Measurements from ENCODE around the gene FGF14.

Gene FGF14

DNA sequence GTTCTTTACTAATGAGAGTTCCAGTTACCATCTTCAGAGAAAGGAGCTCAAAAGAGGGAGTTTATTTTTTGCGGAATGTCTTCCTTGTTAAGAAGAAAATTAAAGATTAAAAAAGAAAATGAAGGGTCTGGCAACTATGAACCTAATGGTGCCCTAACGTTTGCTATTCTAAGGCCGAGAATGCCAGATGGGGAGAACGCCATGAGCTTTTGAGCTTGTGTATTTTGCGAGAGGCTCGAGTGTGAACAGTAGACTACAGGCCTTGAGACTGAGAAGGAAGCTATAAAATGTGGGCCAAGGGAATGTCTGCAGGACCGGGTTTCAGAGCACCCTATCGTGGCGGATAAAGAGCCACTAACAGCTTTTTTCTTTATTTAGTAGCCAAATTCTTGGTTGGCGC lies 6.7 kb downstream of the FGF14 start:
- Mint-ChIP-seq H3K27me3 (ENCODE audit: low read depth, poor library complexity) (peaks cover 65% of the 10 kb centered on the region), H3K27ac (no peak overlapping the region), H3K4me1 (peaks cover 25% of the 10 kb centered on the region), H3K4me3 (peak overlapping the region; percentile 85), H3K9me3 (peaks cover 11% of the 10 kb centered on the region), H3K36me3 (ENCODE audit: low read depth) (peaks cover 7% of the 10 kb centered on the region)
- TF ChIP-seq, protein P1, sequence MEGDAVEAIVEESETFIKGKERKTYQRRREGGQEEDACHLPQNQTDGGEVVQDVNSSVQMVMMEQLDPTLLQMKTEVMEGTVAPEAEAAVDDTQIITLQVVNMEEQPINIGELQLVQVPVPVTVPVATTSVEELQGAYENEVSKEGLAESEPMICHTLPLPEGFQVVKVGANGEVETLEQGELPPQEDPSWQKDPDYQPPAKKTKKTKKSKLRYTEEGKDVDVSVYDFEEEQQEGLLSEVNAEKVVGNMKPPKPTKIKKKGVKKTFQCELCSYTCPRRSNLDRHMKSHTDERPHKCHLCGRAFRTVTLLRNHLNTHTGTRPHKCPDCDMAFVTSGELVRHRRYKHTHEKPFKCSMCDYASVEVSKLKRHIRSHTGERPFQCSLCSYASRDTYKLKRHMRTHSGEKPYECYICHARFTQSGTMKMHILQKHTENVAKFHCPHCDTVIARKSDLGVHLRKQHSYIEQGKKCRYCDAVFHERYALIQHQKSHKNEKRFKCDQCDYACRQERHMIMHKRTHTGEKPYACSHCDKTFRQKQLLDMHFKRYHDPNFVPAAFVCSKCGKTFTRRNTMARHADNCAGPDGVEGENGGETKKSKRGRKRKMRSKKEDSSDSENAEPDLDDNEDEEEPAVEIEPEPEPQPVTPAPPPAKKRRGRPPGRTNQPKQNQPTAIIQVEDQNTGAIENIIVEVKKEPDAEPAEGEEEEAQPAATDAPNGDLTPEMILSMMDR (IDR thresholded peaks at IDR 0.05), result no peak
- no peak for DNase-seq

- Mint-ChIP-seq H3K9me3 (peaks cover 11% of the 10 kb centered on the region), H3K36me3 (ENCODE audit: low read depth) (peaks cover 7% of the 10 kb centered on the region), H3K4me3 (peak overlapping the region; percentile 85), H3K27ac (no peak overlapping the region), H3K4me1 (peaks cover 22% of the 10 kb centered on the region), H3K27me3 (ENCODE audit: low read depth, poor library complexity) (peaks cover 63% of the 10 kb centered on the region)
- TF ChIP-seq, protein P1 (IDR thresholded peaks at IDR 0.05), result no peak
- peak; percentile 99 for DNase-seq
These were observed 7.4 kb downstream of the FGF14 start for GRCh38 chr13:102394158-102395053.

GRCh38 chr13:102392481-102393209 lies 9.2 kb downstream of the FGF14 start:
- H3K4me3 Mint-ChIP-seq, result peak overlapping the region; percentile 18
- peaks cover 49% of the 10 kb centered on the region for H3K27me3 Mint-ChIP-seq (ENCODE audit: low read depth, poor library complexity)
- peaks cover 20% of the 10 kb centered on the region for H3K4me1 Mint-ChIP-seq
- TF ChIP-seq, protein P1 (IDR thresholded peaks at IDR 0.05), result no peak
- no peak for DNase-seq
- H3K36me3 Mint-ChIP-seq (ENCODE audit: low read depth), result peaks cover 7% of the 10 kb centered on the region
- H3K9me3 Mint-ChIP-seq, result peaks cover 11% of the 10 kb centered on the region
- no peak overlapping the region for H3K27ac Mint-ChIP-seq

GRCh38 chr13:102386461-102386860 lies 15.4 kb downstream of the FGF14 start:
- no peaks in the 10 kb centered on the region for H3K36me3 Mint-ChIP-seq (ENCODE audit: low read depth)
- no peak overlapping the region for H3K27ac Mint-ChIP-seq
- no peaks in the 10 kb centered on the region for H3K4me1 Mint-ChIP-seq
- no peak overlapping the region for H3K4me3 Mint-ChIP-seq
- TF ChIP-seq, protein P1 (IDR thresholded peaks at IDR 0.05), result no peak
- DNase-seq, result no peak
- H3K9me3 Mint-ChIP-seq, result no peaks in the 10 kb centered on the region
- H3K27me3 Mint-ChIP-seq (ENCODE audit: low read depth, poor library complexity), result peaks cover 18% of the 10 kb centered on the region

GRCh38 chr13:102380012-102380411 lies 21.8 kb downstream of the FGF14 start:
- Mint-ChIP-seq H3K27me3 (ENCODE audit: low read depth, poor library complexity) (peaks cover 8% of the 10 kb centered on the region), H3K27ac (no peak overlapping the region), H3K9me3 (no peaks in the 10 kb centered on the region), H3K4me3 (no peak overlapping the region), H3K36me3 (ENCODE audit: low read depth) (no peaks in the 10 kb centered on the region), H3K4me1 (no peaks in the 10 kb centered on the region)
- TF ChIP-seq, protein P1 (IDR thresholded peaks at IDR 0.05), result no peak
- no peak for DNase-seq
